Psoas muscle (tissue), 8 donors: Measurements from ENCODE around the gene RYR2. TPM values are rescaled to one million over a fixed set of nuclear protein-coding genes. Genes with fewer than 3 reads are reported as not detected.

Experiments used
- ATAC-seq, 4 donors: fragments of 200-7000 bp; cut with Tn5 transposase; one replicate each; pipeline ENCODE4 v1.9.1; 2020; ENCODE audit warnings: moderate library complexity in 3 of 4, mild to moderate bottlenecking in 2 of 4
- DNase-seq, 2 donors: peaks; one replicate each; pipeline ENCODE4 v3.0.0-alpha.2; 2020
- H3K27ac ChIP-seq: fragments of 200-600 bp; one replicate; pipeline ENCODE4 v1.8.0; 2022
- H3K27me3 ChIP-seq, 3 donors: fragments of 200-600 bp in 1 of 3; one replicate each; pipeline versions ENCODE4 v1.6.1 to v1.8.0; 2013 to 2022; ENCODE audit warnings: low read length in 2 of 3, mild to moderate bottlenecking in 2 of 3, moderate library complexity in 1 of 3; ENCODE audit not compliant: insufficient read depth in 3 of 3
- H3K36me3 ChIP-seq, 2 donors: fragments of 200-600 bp in 1 of 2; one replicate each; pipeline versions ENCODE4 v1.6.1 to v1.8.0; 2013 to 2022; ENCODE audit warnings: low read depth in 1 of 2, mild to moderate bottlenecking in 1 of 2, moderate library complexity in 1 of 2; ENCODE audit not compliant: insufficient read depth in 1 of 2
- H3K4me1 ChIP-seq: fragments of 200-600 bp; one replicate; pipeline ENCODE4 v1.8.0; 2022
- H3K4me3 ChIP-seq: fragments of 200-600 bp; one replicate; pipeline ENCODE4 v1.8.0; 2022; ENCODE audit warnings: mild to moderate bottlenecking
- H3K9me3 ChIP-seq: fragments of 200-600 bp; one replicate; pipeline ENCODE4 v1.8.0; 2022
- CTCF ChIP-seq: fragments of 200-600 bp; IDR thresholded peaks from one replicate; pipeline ENCODE4 v1.8.0; 2022; ENCODE audit warnings: antibody characterized with exemption
- WGBS, 3 donors: extraction: QIAGEN DNeasy Blood & Tissue Kit; methylation state at CpG; one replicate each; pipeline versions ENCODE4 v1.1.6 to v1.1.7; 2013; 5-methylcytosine and 5-hydroxymethylcytosine counted together
- intact Hi-C, 2 donors: fragments of 100-400 bp; cut with DNase I; formaldehyde crosslinking; loops; one replicate each; pipeline versions ENCODE4 v1.11.0 to v1.14.2; 2022
- polyA plus RNA-seq, 3 donors: library from polyadenylated mRNA; stranded (reverse); fragments of 200-250 nt; gene quantifications; one replicate each; pipeline ENCODE4 v1.2.3, GENCODE V29; 2013
- total RNA-seq, 4 donors: library from RNA; stranded (reverse); fragmentation: NEBNext Ultra II Directional in 2 of 4; extraction: Animal tissue kit (Norgen Biotek cat#: 25700) in 2 of 4; gene quantifications; one replicate each; pipeline versions ENCODE4 v1.2.1 to v1.2.4, GENCODE V29; 2021 to 2023
- donor health status: healthy with polysubstance abuse.
- donor health status: DM: no; HTN: no; CAD: no; lungs with moderate emphysema.
- donor health status: Bipolar disorder and iron deficiency.
- donor health status: healthy.
- donor health status: DM: yes; HTN: yes; CAD: no.
- donor health status: DM: no; HTN: no; CAD: no.
- donor health status: DM: no; HTN: no; CAD: no.
- donor health status: DM: yes; HTN: yes; CAD: no.

Gene RYR2
- total and polyA plus RNA-seq, 7 donors: 0.06 to 0.48 (median 0.25) TPM

DNA sequence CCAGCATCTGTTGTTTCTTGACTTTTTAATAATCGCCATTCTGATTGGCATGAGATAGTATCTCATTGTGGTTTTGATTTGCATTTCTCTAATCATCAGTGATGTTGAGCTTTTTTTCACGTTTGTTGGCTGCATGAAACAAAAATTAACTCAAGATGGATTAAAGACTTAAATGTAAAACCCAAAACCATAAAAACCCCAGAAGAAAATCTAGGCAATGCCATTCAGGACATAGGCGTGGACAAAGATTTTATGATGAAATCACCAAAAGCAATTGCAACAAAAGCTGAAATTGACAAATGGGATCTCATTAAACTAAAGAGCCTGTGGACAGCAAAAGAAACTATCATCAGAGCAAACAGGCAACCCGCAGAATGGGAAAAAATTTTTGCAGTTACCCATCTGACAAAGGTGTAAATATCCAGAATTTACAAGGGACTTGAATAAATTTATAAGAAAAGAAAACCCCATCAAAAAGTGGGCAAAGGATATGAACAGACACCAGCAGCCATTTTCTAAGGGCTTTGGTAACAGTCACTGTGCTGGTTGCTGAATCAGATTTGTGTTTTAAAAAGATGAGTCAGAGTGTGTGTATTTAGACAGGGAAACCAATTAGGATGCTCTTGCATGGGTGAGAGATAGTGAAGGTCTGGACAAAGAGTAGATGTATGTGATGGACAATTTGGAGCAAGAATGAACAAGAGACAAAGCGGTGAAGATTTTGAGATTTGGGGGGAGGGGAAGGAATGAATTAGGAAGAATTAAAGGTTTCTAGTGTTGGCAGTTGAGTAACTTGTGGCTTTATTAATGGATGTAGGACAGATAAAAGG, 110.7 kb downstream of the RYR2 start:
- no peak for TF ChIP-seq CTCF
- peaks cover 0 to 2% (median 0%) of the 10 kb centered on the region in 3 donors for H3K27me3 ChIP-seq
- H3K4me3 ChIP-seq: no peak overlapping the region
- H3K27ac ChIP-seq: no peak overlapping the region
- no peaks in the 10 kb centered on the region for H3K9me3 ChIP-seq
- DNase-seq: no peak
- WGBS, 3 donors: 85 to 89% (median 87%) methylated on average over 5 of the region's 5 CpGs
- ATAC-seq: no peak
- H3K36me3 ChIP-seq: no peaks in the 10 kb centered on the region
- H3K4me1 ChIP-seq: no peaks in the 10 kb centered on the region
- intact Hi-C loops: no loop called here

DNA sequence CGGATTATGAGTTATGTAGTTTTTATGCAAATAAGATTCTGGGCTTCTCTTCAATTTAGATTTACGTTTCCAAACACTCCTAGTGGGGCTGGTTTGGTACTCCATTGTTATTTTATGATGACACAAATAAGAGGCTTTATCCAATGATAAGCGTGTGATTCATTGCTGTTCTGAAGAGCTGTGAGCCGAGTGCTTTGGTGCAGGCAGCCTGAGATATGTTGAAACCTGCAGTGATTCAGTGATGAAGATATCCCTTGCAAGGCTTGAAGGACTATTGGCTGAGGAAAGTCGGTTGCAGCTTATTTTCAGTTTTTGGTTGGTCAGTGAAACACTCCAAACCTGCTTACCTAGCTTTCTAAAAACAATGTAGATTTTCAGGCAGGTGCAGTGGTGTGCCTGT, 112.2 kb downstream of the RYR2 start:
- no peak for ATAC-seq
- TF ChIP-seq CTCF: no peak
- Histone ChIP-seq H3K36me3 (no peaks in the 10 kb centered on the region), H3K9me3 (no peaks in the 10 kb centered on the region), H3K27me3 (no peaks in the 10 kb centered on the region), H3K4me3 (no peak overlapping the region), H3K27ac (no peak overlapping the region), H3K4me1 (no peaks in the 10 kb centered on the region)
- WGBS, 3 donors: 56 to 62% (median 61%) methylated on average over 5 of the region's 5 CpGs
- intact Hi-C loops: no loop called here
- no peak for DNase-seq

DNA sequence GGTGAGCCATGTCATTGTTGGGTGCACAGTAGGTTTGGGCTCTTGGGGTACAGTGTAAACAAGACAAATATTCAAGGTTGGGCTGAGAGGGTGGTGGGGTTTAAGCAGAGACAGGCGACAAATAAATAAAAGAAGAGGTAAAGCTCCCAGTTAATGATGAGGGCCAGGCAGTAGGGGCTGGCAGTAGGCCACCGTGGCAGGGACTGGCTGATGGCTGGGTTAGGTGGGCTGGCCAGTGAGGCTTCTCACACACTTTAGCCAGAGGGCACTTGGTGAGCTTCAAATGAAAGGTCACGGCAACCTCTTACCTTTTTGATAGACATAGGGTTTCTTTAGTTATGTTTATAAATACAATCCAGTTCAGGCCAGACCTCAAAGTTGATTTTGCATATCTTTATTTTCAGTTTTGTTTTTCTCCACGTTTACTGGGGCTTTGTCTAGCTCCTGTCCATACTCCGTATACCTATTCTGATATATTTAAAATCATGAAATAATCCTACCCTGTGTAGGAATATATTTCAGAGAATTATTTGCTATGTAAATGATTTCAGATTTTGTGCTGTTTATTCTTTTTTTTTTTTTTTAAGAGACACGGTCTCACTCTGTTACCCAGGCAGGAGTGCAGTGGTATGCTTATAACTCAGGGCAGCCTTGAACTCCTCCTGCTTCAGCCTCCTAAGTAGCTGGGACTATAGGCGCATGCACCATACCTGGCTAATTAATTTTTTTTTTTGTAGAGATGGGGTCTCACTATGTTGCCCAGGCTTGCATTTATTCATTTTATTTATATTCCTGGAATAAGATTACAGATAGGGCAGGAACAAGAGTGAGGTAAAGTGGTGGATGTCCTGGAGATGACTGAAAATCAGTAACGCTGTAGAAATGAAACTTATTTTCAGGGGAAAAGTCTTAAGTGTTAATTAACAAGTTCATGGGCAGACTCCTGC, 122.7 kb downstream of the RYR2 start:
- H3K27me3 ChIP-seq: peaks cover 0 to 4% (median 0%) of the 10 kb centered on the region in 3 donors
- no peak for ATAC-seq
- no peak overlapping the region for H3K4me3 ChIP-seq
- WGBS, 3 donors: 79 to 83% (median 80%) methylated on average over 8 of the region's 8 CpGs
- no peaks in the 10 kb centered on the region for H3K36me3 ChIP-seq
- no peak for TF ChIP-seq CTCF
- no peak for DNase-seq
- no peak overlapping the region for H3K27ac ChIP-seq
- intact Hi-C loops: no loop called here
- H3K9me3 ChIP-seq: no peaks in the 10 kb centered on the region
- no peaks in the 10 kb centered on the region for H3K4me1 ChIP-seq

DNA sequence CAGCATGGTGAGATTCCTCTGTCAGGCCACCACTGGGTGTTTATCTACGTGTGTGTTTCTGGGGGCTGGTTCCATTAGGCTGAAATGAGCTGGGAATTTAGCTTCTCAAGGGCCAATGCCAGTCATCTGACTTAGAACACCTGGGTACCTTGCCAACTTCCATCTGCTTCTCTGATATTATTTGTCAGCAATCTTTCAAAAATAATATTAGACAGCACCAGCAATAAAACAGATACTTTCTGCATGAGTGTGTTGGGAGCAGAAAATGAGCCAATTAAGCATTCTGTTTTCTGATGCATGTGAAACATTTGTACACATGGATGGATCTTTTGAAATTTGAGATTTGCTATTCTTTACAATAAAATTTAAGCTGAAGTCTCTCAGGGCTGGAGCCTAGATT, 124.1 kb downstream of the RYR2 start:
- WGBS, 3 donors: 68 to 76% (median 75%) methylated on average over 1 of the region's 1 CpG
- Histone ChIP-seq H3K4me1 (no peaks in the 10 kb centered on the region), H3K9me3 (no peaks in the 10 kb centered on the region), H3K36me3 (no peaks in the 10 kb centered on the region), H3K27ac (no peak overlapping the region), H3K27me3 (peaks cover 0 to 4% (median 0%) of the 10 kb centered on the region in 3 donors), H3K4me3 (no peak overlapping the region)
- DNase-seq (no peak), ATAC-seq (no peak)
- intact Hi-C loops: no loop called here
- TF ChIP-seq CTCF: no peak
